Neural cell (in vitro differentiated cells): Measurements from ENCODE around the gene RNF44.

ENCODE experiments used
- CTCF ChIP-seq: fragments of 450-650 bp; IDR thresholded peaks from 2 replicates; pipeline ENCODE4 v1.5.1; 2014; ENCODE audit warnings: antibody characterized with exemption, mild to moderate bottlenecking, moderate library complexity; ENCODE audit not compliant: poor library complexity, severe bottlenecking
- MXI1 ChIP-seq: fragments of 450-650 bp; conservative IDR thresholded peaks from 2 replicates; pipeline ENCODE4 v1.6.1; 2014; ENCODE audit warnings: antibody characterized with exemption, mild to moderate bottlenecking; ENCODE audit not compliant: poor library complexity, severe bottlenecking

GRCh38 chr5:176489077-176489476 is 48.1 kb downstream of the RNF44 start:
- no peak for TF ChIP-seq CTCF
- no peak for TF ChIP-seq MXI1
